HCT116 (cell line): Measurements from ENCODE around the gene DCN. TPM values are rescaled to one million over a fixed set of nuclear protein-coding genes. Genes with fewer than 3 reads are reported as not detected.

Experiments used
- ATAC-seq: fragments of 200-7000 bp; cut with Tn5 transposase; 2 replicates; pipeline ENCODE4 v1.9.1; 2020; ENCODE audit warnings: mild to moderate bottlenecking, moderate library complexity
- BruUV-seq: library from RNA; stranded (reverse); fragments of 400-500 nt; replicated peaks from 2 replicates; lab custom pipeline; 2021; lab: Mats Ljungman, UMichigan
- CTCF ChIA-PET: fragments of 300-600 bp; sonication (Branson Sonifier 250); formaldehyde crosslinking; loops from one replicate; lab custom pipeline; 2021; ENCODE audit warnings: antibody characterized with exemption; lab: Charles Lee
- POLR2A ChIA-PET: fragments of 300-600, 350-600 bp; sonication (Branson Sonifier 250); formaldehyde crosslinking; loops from one replicate; lab custom pipeline; 2021; ENCODE audit warnings: antibody characterized with exemption; lab: Charles Lee
- RAD21 ChIA-PET, 2 experiments: fragments of 300-600 bp; sonication (Branson Sonifier 250); formaldehyde crosslinking; loops; one replicate each; lab custom pipeline; 2023; ENCODE audit warnings: low total read pairs in 2 of 2; ENCODE audit not compliant: uncharacterized antibody in 2 of 2, unreplicated experiment in 2 of 2, low non-redundant PET in 1 of 2; lab: Charles Lee
- DNase-seq: peaks from one replicate; pipeline ENCODE4 v3.0.0-alpha.2; 2010; ENCODE audit warnings: low read depth, low spot score
- H2AFZ ChIP-seq: fragments of 200-600 bp; shearing (Covaris generic), sonication (generic); 2 replicates; pipeline ENCODE4 v1.6.1; 2017; ENCODE audit warnings: low read depth, mixed run types, mixed read lengths, antibody characterized with exemption, low read length; ENCODE audit not compliant: poor library complexity, severe bottlenecking
- H3K27ac ChIP-seq: 2 replicates; pipeline ENCODE4 v1.5.1; 2012; ENCODE audit warnings: low read depth, low read length
- H3K27me3 ChIP-seq: fragments of 200-600 bp; sonication (generic); 2 replicates; pipeline ENCODE4 v1.6.1; 2016; ENCODE audit warnings: mixed run types, low read length, mixed read lengths; ENCODE audit not compliant: insufficient read depth
- H3K36me3 ChIP-seq, 2 experiments: fragments of 200-500 bp in 1 of 2; fragments of 200-600 bp in 1 of 2; sonication (Bioruptor generic) in 1 of 2; sonication (generic) in 1 of 2; 2 replicates each; pipeline versions ENCODE4 v1.5.1 to v1.6.1; 2014 to 2016; ENCODE audit warnings: low read length in 2 of 2, inconsistent platforms in 1 of 2, mixed read lengths in 1 of 2, mixed run types in 1 of 2; ENCODE audit not compliant: insufficient read depth in 2 of 2, control insufficient read depth in 1 of 2
- H3K4me1 ChIP-seq, 2 experiments: fragments of 200-600 bp in 1 of 2; sonication (generic) in 1 of 2; 2 replicates each; pipeline versions ENCODE4 v1.5.1 to v1.6.1; 2012 to 2017; ENCODE audit warnings: low read length in 2 of 2, inconsistent platforms in 1 of 2, mild to moderate bottlenecking in 1 of 2, mixed read lengths in 1 of 2, mixed run types in 1 of 2, moderate library complexity in 1 of 2; ENCODE audit not compliant: insufficient read depth in 2 of 2, control insufficient read depth in 1 of 2
- H3K4me2 ChIP-seq: fragments of 200-600 bp; sonication (generic); 2 replicates; pipeline ENCODE4 v1.6.1; 2017; ENCODE audit warnings: mixed run types, low read length, mixed read lengths
- H3K4me3 ChIP-seq, 2 experiments: fragments of 200-600 bp in 1 of 2; sonication (generic) in 1 of 2; replicated peaks in 1 of 2; 2 replicates each; pipeline ENCODE4 v1.5.1; 2011 to 2016; ENCODE audit warnings: low read length in 2 of 2, control low read depth in 1 of 2, low read depth in 1 of 2, mild to moderate bottlenecking in 1 of 2, mixed read lengths in 1 of 2, mixed run types in 1 of 2
- H3K79me2 ChIP-seq: fragments of 200-600 bp; sonication (generic); 2 replicates; pipeline ENCODE4 v1.6.1; 2017; ENCODE audit warnings: mild to moderate bottlenecking, mixed run types, low read length, moderate library complexity, mixed read lengths; ENCODE audit not compliant: insufficient read depth
- H3K9ac ChIP-seq: fragments of 200-600 bp; sonication (generic); 2 replicates; pipeline ENCODE4 v1.6.1; 2016; ENCODE audit warnings: low read length, mixed read lengths
- H3K9me2 ChIP-seq: fragments of 200-600 bp; sonication (generic), shearing (Covaris generic); 2 replicates; pipeline ENCODE4 v1.6.1; 2017; ENCODE audit warnings: mixed run types, mild to moderate bottlenecking, moderate library complexity; ENCODE audit not compliant: insufficient read depth
- H3K9me3 ChIP-seq, 2 experiments: fragments of 200-500 bp in 1 of 2; fragments of 200-600 bp in 1 of 2; sonication (Bioruptor generic) in 1 of 2; sonication (generic) in 1 of 2; 2 replicates each; pipeline ENCODE4 v1.6.1; 2014 to 2017; ENCODE audit warnings: low read length in 2 of 2, mixed read lengths in 2 of 2, inconsistent platforms in 1 of 2, low read depth in 1 of 2, mild to moderate bottlenecking in 1 of 2, mixed run types in 1 of 2, moderate library complexity in 1 of 2; ENCODE audit not compliant: control insufficient read depth in 1 of 2, insufficient read depth in 1 of 2
- H4K20me1 ChIP-seq: fragments of 200-600 bp; sonication (generic), shearing (Covaris generic); 2 replicates; pipeline ENCODE4 v1.6.1; 2017; ENCODE audit warnings: mixed run types, mild to moderate bottlenecking, moderate library complexity; ENCODE audit not compliant: insufficient read depth
- CBX3 ChIP-seq: IDR thresholded peaks from 2 replicates; pipeline ENCODE4 v1.6.1; 2012; ENCODE audit warnings: low read depth
- CEBPB ChIP-seq: IDR thresholded peaks from 2 replicates; pipeline ENCODE4 v1.6.1; 2012; ENCODE audit warnings: low read depth
- EGR1 ChIP-seq: IDR thresholded peaks from 2 replicates; pipeline ENCODE4 v1.6.1; 2012; ENCODE audit warnings: low read depth
- ELF1 ChIP-seq: IDR thresholded peaks from 2 replicates; pipeline ENCODE4 v1.6.1; 2012; ENCODE audit warnings: low read depth, borderline replicate concordance
- EZH2 ChIP-seq: fragments of 200-600 bp; sonication (generic); IDR thresholded peaks from 2 replicates; pipeline ENCODE4 v1.6.1; 2017; ENCODE audit warnings: antibody characterized with exemption, mixed run types
- EZH2phosphoT487 ChIP-seq: fragments of 200-600 bp; IDR thresholded peaks from 2 replicates; pipeline ENCODE4 v1.6.1; 2018; ENCODE audit warnings: antibody characterized with exemption, borderline replicate concordance
- FOSL1 ChIP-seq: IDR thresholded peaks from 2 replicates; pipeline ENCODE4 v1.6.1; 2012; ENCODE audit warnings: low read depth
- JUND ChIP-seq: IDR thresholded peaks from 2 replicates; pipeline ENCODE4 v1.6.1; 2012
- POLR2A ChIP-seq: IDR thresholded peaks from 2 replicates; pipeline ENCODE4 v1.7.0; 2011; ENCODE audit warnings: borderline replicate concordance; ENCODE audit not compliant: insufficient read depth, insufficient read length; ENCODE audit errors: extremely low read depth
- POLR2AphosphoS5 ChIP-seq: IDR thresholded peaks from 2 replicates; pipeline ENCODE4 v1.6.1; 2011; ENCODE audit warnings: mild to moderate bottlenecking, low read depth, low read length, moderate library complexity
- RAD21 ChIP-seq: IDR thresholded peaks from 2 replicates; pipeline ENCODE4 v1.6.1; 2012; ENCODE audit warnings: low read depth, mild to moderate bottlenecking
- SP1 ChIP-seq: IDR thresholded peaks from 2 replicates; pipeline ENCODE4 v1.6.1; 2012; ENCODE audit warnings: low read depth
- SRF ChIP-seq: IDR thresholded peaks from 2 replicates; pipeline ENCODE4 v1.6.1; 2012; ENCODE audit warnings: low read depth
- TCF7L2 ChIP-seq: IDR thresholded peaks from 2 replicates; pipeline ENCODE4 v1.7.0; 2011; ENCODE audit warnings: borderline replicate concordance, inconsistent platforms; ENCODE audit not compliant: insufficient read depth, insufficient read length; ENCODE audit errors: extremely low read depth
- YY1 ChIP-seq: IDR thresholded peaks from 2 replicates; pipeline ENCODE4 v1.6.1; 2011; ENCODE audit warnings: low read length, low read depth, moderate library complexity, mild to moderate bottlenecking; ENCODE audit not compliant: insufficient replicate concordance; ENCODE audit errors: extremely low read depth
- ZNF274 ChIP-seq: fragments of 200-500 bp; sonication (Bioruptor generic); IDR thresholded peaks from 2 replicates; pipeline ENCODE4 v1.6.1; 2014; ENCODE audit warnings: mild to moderate bottlenecking, low read depth, low read length, inconsistent platforms
- intact Hi-C: fragments of 100-400 bp; cut with micrococcal nuclease; formaldehyde crosslinking; loops from 2 replicates; pipeline ENCODE4 v1.10.0; 2022
- total RNA-seq: library from RNA; stranded (reverse); gene quantifications from one replicate; pipeline ENCODE4 v1.2.1, GENCODE V29; 2021; ENCODE audit not compliant: unreplicated experiment
- TF ChIP-seq, protein P1 (sequence below), 3 experiments: fragments of 200-600 bp in 1 of 3; sonication (generic) in 1 of 3; IDR thresholded peaks in 2 of 3; conservative IDR thresholded peaks in 1 of 3; 2 replicates each; pipeline ENCODE4 v1.5.1; 2012 to 2017; ENCODE audit warnings: low read depth in 2 of 3, low read length in 2 of 3, antibody characterized with exemption in 1 of 3, borderline replicate concordance in 1 of 3, control low read depth in 1 of 3, mild to moderate bottlenecking in 1 of 3, mixed read lengths in 1 of 3, mixed run types in 1 of 3, moderate library complexity in 1 of 3; ENCODE audit not compliant: insufficient read depth in 1 of 3
- TF ChIP-seq, protein P2 (sequence below): IDR thresholded peaks from 2 replicates; pipeline ENCODE4 v1.6.1; 2012
- TF ChIP-seq, protein P3 (sequence below): IDR thresholded peaks from 2 replicates; pipeline ENCODE4 v1.6.1; 2011; ENCODE audit warnings: mild to moderate bottlenecking, low read length, moderate library complexity; ENCODE audit not compliant: insufficient replicate concordance; ENCODE audit errors: extremely low read depth
- TF ChIP-seq, protein P4 (sequence below): IDR thresholded peaks from 2 replicates; pipeline ENCODE4 v1.6.1; 2012; ENCODE audit warnings: low read depth

DCN gene
- total RNA-seq, 1 experiment from 2014 or later = 3.6 TPM

DNA sequence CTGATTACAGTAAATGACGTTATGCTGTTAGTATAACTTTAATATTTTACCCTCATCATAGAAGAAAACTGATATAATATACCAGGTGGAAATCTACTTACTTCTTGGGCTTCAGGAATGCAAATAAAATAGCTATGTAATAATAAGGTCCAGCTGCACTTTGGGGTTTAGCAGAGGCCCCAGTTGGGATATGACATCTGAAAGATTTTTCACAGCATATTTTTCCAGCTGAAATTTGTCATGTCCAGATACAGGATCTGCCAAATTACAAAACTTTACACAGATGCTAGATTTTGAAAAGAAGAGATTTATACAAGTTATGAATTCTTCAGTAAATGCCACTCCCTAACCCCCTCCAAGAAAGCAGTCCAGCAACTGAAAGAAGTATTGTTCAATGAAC lies 29.2 kb upstream of the DCN start:
- no TSS peak for BruUV-seq
- Histone ChIP-seq H3K9me2 (no peaks in the 10 kb centered on the region), H3K27ac (no peak overlapping the region), H3K79me2 (no peaks in the 10 kb centered on the region), H4K20me1 (no peaks in the 10 kb centered on the region), H3K4me2 (no peak overlapping the region), H3K36me3 (no peaks in the 10 kb centered on the region), H3K9ac (no peak overlapping the region), H3K4me1 (no peaks in the 10 kb centered on the region), H2AFZ (no peak overlapping the region), H3K9me3 (no peaks in the 10 kb centered on the region), H3K27me3 (no peaks in the 10 kb centered on the region), H3K4me3 (no peak overlapping the region)
- ChIA-PET RAD21 (no interaction called here), POLR2A (no interaction called here), CTCF (no interaction called here)
- no peak for DNase-seq
- TF ChIP-seq SP1 (no peak), EZH2 (no peak), FOSL1 (no peak), POLR2A (no peak), SRF (no peak), TCF7L2 (no peak), EZH2phosphoT487 (no peak), YY1 (no peak), JUND (no peak), CBX3 (no peak), CEBPB (no peak), ZNF274 (no peak), RAD21 (no peak), EGR1 (no peak), POLR2AphosphoS5 (no peak), ELF1 (no peak)
- TF ChIP-seq, protein P1, sequence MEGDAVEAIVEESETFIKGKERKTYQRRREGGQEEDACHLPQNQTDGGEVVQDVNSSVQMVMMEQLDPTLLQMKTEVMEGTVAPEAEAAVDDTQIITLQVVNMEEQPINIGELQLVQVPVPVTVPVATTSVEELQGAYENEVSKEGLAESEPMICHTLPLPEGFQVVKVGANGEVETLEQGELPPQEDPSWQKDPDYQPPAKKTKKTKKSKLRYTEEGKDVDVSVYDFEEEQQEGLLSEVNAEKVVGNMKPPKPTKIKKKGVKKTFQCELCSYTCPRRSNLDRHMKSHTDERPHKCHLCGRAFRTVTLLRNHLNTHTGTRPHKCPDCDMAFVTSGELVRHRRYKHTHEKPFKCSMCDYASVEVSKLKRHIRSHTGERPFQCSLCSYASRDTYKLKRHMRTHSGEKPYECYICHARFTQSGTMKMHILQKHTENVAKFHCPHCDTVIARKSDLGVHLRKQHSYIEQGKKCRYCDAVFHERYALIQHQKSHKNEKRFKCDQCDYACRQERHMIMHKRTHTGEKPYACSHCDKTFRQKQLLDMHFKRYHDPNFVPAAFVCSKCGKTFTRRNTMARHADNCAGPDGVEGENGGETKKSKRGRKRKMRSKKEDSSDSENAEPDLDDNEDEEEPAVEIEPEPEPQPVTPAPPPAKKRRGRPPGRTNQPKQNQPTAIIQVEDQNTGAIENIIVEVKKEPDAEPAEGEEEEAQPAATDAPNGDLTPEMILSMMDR (IDR thresholded peaks at IDR 0.05 in 2 of 3, conservative IDR thresholded peaks at IDR 0.05 in 1 of 3; ENCODE audit: borderline replicate concordance in 1 of 3, insufficient read depth in 1 of 3, low read depth in 2 of 3, low read length in 2 of 3) = no peak
- TF ChIP-seq, protein P2, sequence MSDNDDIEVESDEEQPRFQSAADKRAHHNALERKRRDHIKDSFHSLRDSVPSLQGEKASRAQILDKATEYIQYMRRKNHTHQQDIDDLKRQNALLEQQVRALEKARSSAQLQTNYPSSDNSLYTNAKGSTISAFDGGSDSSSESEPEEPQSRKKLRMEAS = no peak
- TF ChIP-seq, protein P3, sequence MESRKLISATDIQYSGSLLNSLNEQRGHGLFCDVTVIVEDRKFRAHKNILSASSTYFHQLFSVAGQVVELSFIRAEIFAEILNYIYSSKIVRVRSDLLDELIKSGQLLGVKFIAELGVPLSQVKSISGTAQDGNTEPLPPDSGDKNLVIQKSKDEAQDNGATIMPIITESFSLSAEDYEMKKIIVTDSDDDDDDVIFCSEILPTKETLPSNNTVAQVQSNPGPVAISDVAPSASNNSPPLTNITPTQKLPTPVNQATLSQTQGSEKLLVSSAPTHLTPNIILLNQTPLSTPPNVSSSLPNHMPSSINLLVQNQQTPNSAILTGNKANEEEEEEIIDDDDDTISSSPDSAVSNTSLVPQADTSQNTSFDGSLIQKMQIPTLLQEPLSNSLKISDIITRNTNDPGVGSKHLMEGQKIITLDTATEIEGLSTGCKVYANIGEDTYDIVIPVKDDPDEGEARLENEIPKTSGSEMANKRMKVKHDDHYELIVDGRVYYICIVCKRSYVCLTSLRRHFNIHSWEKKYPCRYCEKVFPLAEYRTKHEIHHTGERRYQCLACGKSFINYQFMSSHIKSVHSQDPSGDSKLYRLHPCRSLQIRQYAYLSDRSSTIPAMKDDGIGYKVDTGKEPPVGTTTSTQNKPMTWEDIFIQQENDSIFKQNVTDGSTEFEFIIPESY = no peak
- TF ChIP-seq, protein P4, sequence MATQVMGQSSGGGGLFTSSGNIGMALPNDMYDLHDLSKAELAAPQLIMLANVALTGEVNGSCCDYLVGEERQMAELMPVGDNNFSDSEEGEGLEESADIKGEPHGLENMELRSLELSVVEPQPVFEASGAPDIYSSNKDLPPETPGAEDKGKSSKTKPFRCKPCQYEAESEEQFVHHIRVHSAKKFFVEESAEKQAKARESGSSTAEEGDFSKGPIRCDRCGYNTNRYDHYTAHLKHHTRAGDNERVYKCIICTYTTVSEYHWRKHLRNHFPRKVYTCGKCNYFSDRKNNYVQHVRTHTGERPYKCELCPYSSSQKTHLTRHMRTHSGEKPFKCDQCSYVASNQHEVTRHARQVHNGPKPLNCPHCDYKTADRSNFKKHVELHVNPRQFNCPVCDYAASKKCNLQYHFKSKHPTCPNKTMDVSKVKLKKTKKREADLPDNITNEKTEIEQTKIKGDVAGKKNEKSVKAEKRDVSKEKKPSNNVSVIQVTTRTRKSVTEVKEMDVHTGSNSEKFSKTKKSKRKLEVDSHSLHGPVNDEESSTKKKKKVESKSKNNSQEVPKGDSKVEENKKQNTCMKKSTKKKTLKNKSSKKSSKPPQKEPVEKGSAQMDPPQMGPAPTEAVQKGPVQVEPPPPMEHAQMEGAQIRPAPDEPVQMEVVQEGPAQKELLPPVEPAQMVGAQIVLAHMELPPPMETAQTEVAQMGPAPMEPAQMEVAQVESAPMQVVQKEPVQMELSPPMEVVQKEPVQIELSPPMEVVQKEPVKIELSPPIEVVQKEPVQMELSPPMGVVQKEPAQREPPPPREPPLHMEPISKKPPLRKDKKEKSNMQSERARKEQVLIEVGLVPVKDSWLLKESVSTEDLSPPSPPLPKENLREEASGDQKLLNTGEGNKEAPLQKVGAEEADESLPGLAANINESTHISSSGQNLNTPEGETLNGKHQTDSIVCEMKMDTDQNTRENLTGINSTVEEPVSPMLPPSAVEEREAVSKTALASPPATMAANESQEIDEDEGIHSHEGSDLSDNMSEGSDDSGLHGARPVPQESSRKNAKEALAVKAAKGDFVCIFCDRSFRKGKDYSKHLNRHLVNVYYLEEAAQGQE = no peak
- ATAC-seq = no peak
- intact Hi-C loops = no loop called here
